IPS-18c (cell line): Measurements from ENCODE around the gene SERPINB5.

Experiments used
- H3K4me3 ChIP-seq: 2 replicates; pipeline ENCODE4 v1.7.0; 2013; ENCODE audit warnings: low read depth, mild to moderate bottlenecking, low read length, moderate library complexity; ENCODE audit not compliant: insufficient read depth
- H3K9me3 ChIP-seq: one replicate; pipeline ENCODE4 v1.6.1; 2013; ENCODE audit warnings: mild to moderate bottlenecking, low read length, moderate library complexity; ENCODE audit not compliant: control insufficient read depth, insufficient read depth

The SERPINB5 gene

GRCh38 chr18:63508596-63508995 lies 31.8 kb downstream of the SERPINB5 start:
- H3K4me3 ChIP-seq = no peak overlapping the region
- no peaks in the 10 kb centered on the region for H3K9me3 ChIP-seq

DNA sequence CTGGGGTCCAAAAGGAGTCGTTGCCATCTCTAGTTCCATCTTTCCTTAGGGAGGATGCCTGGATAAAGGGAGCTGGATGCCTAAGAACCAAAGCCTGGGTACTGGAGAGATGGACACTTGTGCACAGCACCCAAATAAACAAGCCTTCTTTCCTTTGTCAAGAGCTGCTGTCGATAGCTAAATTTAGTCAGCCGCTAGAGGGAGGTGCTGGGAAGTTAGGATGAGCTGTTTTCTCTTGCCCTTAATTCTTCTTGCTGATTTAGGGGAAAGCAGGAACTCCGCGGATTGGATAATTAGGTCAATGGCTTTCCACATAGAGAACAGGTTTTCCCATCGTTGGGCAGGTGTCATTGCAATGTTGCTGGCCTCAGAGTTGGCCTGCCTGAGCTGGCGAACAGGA lies 34.5 kb downstream of the SERPINB5 start:
- H3K4me3 ChIP-seq = no peak overlapping the region

GRCh38 chr18:63514326-63514725 lies 37.6 kb downstream of the SERPINB5 start:
- Histone ChIP-seq H3K4me3 (no peak overlapping the region), H3K9me3 (no peaks in the 10 kb centered on the region)

More for the DNA sequence above, 34.5 kb downstream of the SERPINB5 start:
- no peaks in the 10 kb centered on the region for H3K9me3 ChIP-seq

DNA sequence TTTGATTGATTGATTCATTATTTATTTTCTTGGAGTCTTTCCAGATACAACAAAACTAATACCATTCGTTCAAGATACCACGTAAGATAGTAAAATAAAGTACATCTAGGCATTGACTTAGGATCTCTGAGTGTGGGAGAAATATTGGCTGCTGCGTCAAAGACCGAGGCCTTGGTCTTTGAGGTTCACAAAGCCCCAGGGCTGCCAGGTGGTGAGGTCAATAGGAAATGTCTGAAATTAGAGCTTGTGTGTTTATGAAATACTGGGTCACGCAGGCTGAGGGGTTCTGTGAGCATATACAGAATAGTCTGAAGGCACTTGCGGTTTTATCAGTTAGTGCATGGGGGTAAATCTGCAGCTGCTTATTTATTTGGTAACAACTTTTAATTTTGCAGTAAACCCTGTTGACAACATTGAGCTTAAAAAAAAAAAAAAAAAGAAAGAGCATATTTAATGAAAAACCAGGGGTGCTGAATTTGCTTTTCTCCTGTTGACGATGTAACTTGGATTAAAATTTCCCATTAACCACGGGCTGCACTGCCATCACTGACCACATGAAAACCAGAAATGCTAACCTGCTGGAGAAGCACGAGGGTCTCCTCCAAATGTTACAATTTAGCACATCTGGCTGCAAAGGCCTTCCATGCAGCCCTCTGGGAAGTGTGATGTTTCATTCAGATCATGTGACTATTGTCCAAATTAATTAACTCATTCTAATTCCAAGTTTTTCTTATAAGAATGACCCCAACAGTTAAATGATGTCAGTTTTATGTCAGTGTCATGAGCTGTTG lies 38.3 kb downstream of the SERPINB5 start:
- H3K4me3 ChIP-seq = no peak overlapping the region
- no peaks in the 10 kb centered on the region for H3K9me3 ChIP-seq

DNA sequence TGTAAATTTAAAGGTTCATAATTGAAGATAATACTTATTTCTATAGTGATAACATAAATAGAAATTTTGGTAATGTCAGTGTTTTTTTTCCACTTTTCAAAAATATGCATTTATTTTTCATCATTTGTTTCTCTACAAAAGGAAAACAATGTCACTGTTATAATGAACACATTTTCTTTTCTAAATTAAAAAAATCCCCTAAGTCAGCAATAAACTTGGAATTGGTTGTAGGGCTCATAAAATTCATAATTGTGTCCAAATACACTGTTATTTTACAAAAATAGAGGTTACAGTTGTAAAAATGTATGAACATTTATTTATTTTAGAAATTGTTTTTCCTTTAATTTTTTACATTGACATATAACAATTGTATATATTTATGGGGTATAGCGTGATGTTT lies 39.0 kb downstream of the SERPINB5 start:
- H3K9me3 ChIP-seq = no peaks in the 10 kb centered on the region
- H3K4me3 ChIP-seq = no peak overlapping the region

DNA sequence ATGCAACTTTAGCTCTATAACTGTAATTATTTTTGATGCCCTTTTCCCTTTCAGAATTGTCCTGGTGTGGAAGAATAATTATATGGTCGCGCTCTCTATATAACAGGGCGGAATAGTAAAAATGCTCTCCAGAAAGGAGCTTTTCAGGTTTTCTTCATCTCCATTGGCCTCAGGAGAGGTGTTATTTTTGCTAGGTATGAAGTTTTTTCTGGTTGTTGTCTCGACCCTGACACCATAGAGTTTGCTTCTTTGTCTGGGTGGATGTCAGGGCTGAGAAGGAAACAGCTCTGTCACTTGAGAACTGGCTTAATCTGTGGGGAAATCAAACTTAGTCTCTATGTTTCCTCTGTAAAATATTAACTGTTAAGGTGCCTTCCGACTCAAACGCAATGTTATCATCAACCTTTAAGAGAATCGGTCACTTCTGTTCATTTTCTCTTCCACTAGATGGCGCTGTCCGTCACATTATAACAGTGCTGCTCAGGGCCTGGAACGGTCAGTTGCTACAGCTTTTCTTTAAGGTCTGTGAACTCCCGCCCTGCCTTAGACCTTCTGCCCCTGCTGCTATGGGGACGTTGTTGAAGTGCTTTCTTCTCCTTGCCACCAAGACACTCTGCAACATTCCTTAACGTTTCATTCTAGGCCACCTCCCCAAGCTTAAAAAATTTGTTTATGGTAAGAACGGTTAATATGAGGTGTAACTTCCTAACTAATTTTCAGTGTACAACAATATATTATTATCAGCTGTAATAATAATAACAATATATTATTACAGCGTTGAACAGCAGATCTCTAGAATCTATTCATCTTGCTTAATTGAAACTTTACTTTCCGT lies 41.6 kb downstream of the SERPINB5 start:
- H3K9me3 ChIP-seq = no peaks in the 10 kb centered on the region
- no peak overlapping the region for H3K4me3 ChIP-seq

DNA sequence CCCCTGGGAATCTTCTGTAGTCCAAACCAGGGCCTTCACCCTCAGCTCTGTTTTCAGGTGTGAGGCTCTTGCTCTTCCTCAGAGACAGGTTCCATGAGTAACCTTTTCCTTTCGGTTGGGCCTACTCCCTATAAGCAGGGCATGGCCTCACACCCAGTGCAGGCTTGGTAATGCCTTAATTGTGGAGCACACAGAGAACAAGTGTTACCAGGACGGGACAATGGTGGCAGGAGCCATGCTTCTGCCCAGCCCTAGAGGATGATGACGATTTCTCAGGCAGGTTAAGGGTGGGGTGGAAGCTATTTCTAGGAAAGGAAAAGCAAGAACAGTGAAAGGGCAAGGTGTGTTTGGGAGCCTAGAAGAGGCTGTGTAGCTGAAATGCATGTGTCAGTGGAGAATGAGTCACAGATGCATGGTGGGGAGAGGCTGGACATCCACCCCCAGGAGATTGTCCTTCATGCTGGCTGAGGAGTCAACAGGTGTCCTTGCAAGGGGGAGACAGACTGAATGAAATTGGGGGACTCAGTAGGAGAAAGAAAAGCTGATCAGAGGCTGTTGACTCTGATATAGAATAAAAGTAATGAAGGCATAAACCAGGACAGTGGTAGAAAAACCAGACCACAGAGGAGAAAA lies 43.4 kb downstream of the SERPINB5 start:
- Histone ChIP-seq H3K4me3 (no peak overlapping the region), H3K9me3 (no peaks in the 10 kb centered on the region)

GRCh38 chr18:63523660-63524059 lies 46.9 kb downstream of the SERPINB5 start:
- Histone ChIP-seq H3K4me3 (no peak overlapping the region), H3K9me3 (no peaks in the 10 kb centered on the region)

GRCh38 chr18:63527251-63527650 lies 50.5 kb downstream of the SERPINB5 start:
- Histone ChIP-seq H3K4me3 (no peak overlapping the region), H3K9me3 (no peaks in the 10 kb centered on the region)

DNA sequence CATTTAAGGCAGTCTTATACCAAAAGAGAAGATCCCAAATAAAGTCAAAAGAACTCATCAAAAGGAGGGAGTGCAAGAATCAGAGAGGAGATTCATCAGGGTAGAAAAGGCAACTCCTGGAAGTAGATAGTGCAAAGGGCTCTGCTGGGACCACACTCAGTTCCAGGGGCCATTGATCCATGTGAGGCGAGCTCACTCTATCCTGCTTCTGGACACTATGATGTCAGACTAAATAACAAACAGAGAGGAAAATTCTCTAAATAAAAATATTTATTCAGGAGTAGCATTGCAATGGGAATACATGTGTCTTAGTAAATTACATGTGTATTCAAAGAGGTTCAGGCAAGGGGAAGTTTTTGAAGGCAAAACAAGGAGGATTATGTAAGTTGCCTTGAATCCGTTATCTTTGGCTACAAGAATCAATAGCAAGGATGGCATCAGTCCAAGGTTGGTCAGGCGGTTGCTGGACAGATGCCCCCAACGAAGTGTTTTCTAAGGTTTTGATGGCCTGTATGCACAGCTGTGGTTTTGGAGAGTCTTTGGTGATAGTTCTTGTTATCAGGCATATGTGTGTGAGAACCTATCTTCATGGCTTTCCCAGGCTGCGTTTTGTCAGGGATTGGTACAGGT lies 52.2 kb downstream of the SERPINB5 start:
- Histone ChIP-seq H3K4me3 (no peak overlapping the region), H3K9me3 (no peaks in the 10 kb centered on the region)

GRCh38 chr18:63532471-63532870 lies 55.7 kb downstream of the SERPINB5 start:
- no peak overlapping the region for H3K4me3 ChIP-seq
- H3K9me3 ChIP-seq = no peaks in the 10 kb centered on the region

GRCh38 chr18:63534615-63535014 lies 57.9 kb downstream of the SERPINB5 start:
- H3K4me3 ChIP-seq = no peak overlapping the region
- H3K9me3 ChIP-seq = no peaks in the 10 kb centered on the region

DNA sequence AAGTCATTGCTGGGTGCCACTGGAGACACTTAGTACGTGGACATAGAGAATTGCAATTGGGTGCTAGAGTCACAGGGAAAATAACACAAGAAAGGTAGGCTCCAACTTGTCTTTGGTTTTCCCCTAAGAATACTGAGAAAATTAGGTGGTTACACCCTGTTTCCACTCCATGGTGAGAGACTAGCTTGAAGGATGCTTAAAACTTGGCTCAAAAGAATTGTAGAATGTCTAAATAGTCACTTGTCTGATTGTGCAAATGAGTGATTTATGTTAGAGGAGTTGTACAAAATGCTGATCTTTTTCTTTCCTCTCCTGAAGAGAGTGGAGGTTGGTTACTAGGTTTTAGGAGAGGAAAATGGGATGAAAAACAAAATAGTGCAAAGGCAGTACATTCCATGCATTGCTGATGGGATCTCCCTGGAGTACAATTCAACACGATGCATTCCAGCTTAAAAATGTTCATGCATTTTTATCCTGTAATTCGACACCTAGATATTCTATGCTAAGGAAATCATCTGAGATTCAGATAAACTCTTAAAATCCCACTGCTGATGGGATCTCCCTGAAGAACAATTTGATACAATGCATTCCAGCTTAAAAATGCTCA lies 63.2 kb downstream of the SERPINB5 start:
- Histone ChIP-seq H3K4me3 (no peak overlapping the region), H3K9me3 (no peaks in the 10 kb centered on the region)

DNA sequence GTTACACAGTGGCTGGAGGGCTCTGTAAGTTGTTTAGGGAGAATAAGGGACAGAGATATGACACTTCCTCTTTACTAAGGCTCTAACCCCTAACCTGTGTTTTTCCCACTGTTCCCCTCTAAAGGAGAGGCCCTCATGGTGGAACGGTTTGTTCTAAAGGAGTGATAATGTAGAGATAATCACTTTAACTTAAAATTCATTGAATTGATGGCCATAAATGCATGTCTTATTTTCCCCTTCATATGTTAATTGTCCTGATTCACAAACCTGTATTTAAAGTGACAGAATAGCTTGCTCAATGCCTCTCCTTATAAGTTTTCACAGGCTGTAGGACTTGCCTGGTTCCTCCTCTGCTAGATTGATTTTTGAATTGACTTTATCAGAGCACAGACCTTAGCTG lies 65.3 kb downstream of the SERPINB5 start, which contains the start of gene SERPINB12:
Gene SERPINB12, plus strand, starts transcription at position 301 of the 400 bp plus-strand sequence. CDS start 13,791 bp downstream, outside the sequence.
- Histone ChIP-seq H3K9me3 (no peaks in the 10 kb centered on the region), H3K4me3 (no peak within 1 kb of the TSS)

GRCh38 chr18:63544017-63544416 lies 67.3 kb downstream of the SERPINB5 start:
- no peaks in the 10 kb centered on the region for H3K9me3 ChIP-seq
- H3K4me3 ChIP-seq = no peak overlapping the region

DNA sequence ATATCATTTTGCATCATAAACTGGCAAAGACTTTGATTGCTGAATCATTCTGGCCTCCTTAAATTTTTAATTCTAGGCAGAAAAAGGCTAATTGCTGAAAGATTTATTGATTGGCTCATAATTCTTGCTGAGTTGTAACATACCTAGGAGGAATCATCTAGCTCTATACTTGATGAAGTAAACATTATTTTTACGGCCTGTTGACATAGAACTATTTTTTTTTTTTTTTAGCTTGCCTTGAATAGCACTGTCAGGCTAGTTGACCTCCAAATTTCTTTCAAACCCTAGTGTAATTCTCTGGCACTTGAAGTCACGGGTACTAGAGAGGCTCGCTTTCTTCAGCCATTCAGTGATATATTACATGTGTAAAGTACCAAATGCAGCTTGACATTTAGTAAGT lies 68.2 kb downstream of the SERPINB5 start:
- no peak overlapping the region for H3K4me3 ChIP-seq

DNA sequence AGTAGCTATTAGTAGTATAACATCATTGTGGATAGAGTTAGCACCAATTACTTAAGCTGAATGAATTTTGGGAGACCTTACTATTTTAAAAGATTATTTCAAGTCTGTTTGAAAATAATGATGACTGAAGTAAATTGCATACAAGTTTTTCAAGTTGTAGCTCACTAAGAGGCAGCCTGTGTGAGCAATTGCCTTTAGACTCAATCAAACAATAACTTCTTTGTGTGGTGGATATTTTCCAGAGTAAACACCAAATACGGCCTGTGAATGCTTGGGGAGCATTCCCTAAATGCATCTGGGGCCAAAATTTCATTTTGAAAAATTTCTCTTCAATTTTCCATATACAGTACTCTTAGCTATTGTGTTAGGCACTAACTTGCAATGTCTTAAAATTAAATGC lies 73.3 kb downstream of the SERPINB5 start:
- H3K9me3 ChIP-seq = no peaks in the 10 kb centered on the region

More for the DNA sequence above, 68.2 kb downstream of the SERPINB5 start:
- H3K9me3 ChIP-seq = no peaks in the 10 kb centered on the region

More for the DNA sequence above, 73.3 kb downstream of the SERPINB5 start:
- H3K4me3 ChIP-seq = no peak overlapping the region
